ENCODE results near the gene CCL22.

- TF ChIP-seq TAF1 (IDR thresholded peaks at IDR 0.05; ENCODE audit: low read depth, low read length) = no peak
- no peak for TF ChIP-seq POU2F2 (IDR thresholded peaks at IDR 0.05; ENCODE audit: low read depth, low read length)
- TF ChIP-seq POLR2A (IDR thresholded peaks at IDR 0.05; ENCODE audit: low read depth, low read length) = 0 out of 2 replicates have a peak, but pooled peaks have one; percentile 27
- TF ChIP-seq POLR2AphosphoS5 (IDR thresholded peaks at IDR 0.05; ENCODE audit: low read depth, low read length) = no peak
Observed at GRCh38 chr16:57357330-57358085, 1.1 kb upstream of the CCL22 start.

Measured in GM12891 (cell line).